Myocyte (in vitro differentiated cells): ENCODE data around the gene PTTG1IP. TPM values are rescaled to one million over a fixed set of nuclear protein-coding genes. Genes with fewer than 3 reads are reported as not detected.
"Not testable (repeated sequence)": the region's sequence is repeated elsewhere in the genome, so short reads cannot be mapped to it uniquely, and the experiment has no call there.

ENCODE experiments used
- DNase-seq: peaks from one replicate; pipeline ENCODE4 v3.0.0-alpha.2; 2012; ENCODE audit warnings: low read depth
- polyA plus RNA-seq: library from polyadenylated mRNA; unstranded; fragments of >200 nt; gene quantifications from one replicate; pipeline ENCODE4 v1.2.1, GENCODE V29; 2012; ENCODE audit warnings: missing spikeins
- total RNA-seq: library from RNA; depleted of rRNA; stranded (reverse); fragments of >200 nt; gene quantifications from 2 replicates; pipeline ENCODE4 v1.2.3, GENCODE V29; 2014

PTTG1IP gene
- 207 and 246 TPM in 2 replicates for total RNA-seq
- polyA plus RNA-seq, result 370 TPM

- DNase-seq, result peak; percentile 99
Measured at GRCh38 chr21:44873356-44874239, at the start of gene PTTG1IP. Gene PTTG1IP, minus strand, starts transcription at chr21:44873690. Its CDS starts 74 bp downstream, at chr21:44873616.

GRCh38 chr21:44921928-44922327 lies 48.4 kb upstream of the PTTG1IP start:
- DNase-seq, result no peak

- DNase-seq, result no peak
Measured at GRCh38 chr21:44920694-44921604, 47.5 kb upstream of the PTTG1IP start, which contains the start of gene ITGB2. Gene ITGB2, minus strand, starts transcription at chr21:44920899. Its CDS starts 10,117 bp downstream, at chr21:44910782.

- DNase-seq, result no peak
Measured at GRCh38 chr21:44919913-44920693, 46.6 kb upstream of the PTTG1IP start.

GRCh38 chr21:44919111-44919912 lies 45.8 kb upstream of the PTTG1IP start:
- DNase-seq, result no peak

GRCh38 chr21:44918581-44919033 lies 45.1 kb upstream of the PTTG1IP start:
- no peak for DNase-seq

- no peak for DNase-seq
Measured at GRCh38 chr21:44918107-44918470, 44.6 kb upstream of the PTTG1IP start.

- DNase-seq, result no peak
Measured at GRCh38 chr21:44917446-44918106, 44.1 kb upstream of the PTTG1IP start.

GRCh38 chr21:44916965-44917364 lies 43.5 kb upstream of the PTTG1IP start:
- peak; percentile 43 for DNase-seq

- DNase-seq, result no peak
Measured at GRCh38 chr21:44914176-44914874, 40.8 kb upstream of the PTTG1IP start.

GRCh38 chr21:44913425-44914175 lies 40.1 kb upstream of the PTTG1IP start:
- no peak for DNase-seq

GRCh38 chr21:44912506-44913412 lies 39.3 kb upstream of the PTTG1IP start:
- DNase-seq, result not testable (repeated sequence)

GRCh38 chr21:44912158-44912473 lies 38.6 kb upstream of the PTTG1IP start:
- no peak for DNase-seq

- peak; percentile 54 for DNase-seq
Measured at GRCh38 chr21:44911384-44912157, 38.1 kb upstream of the PTTG1IP start.

- no peak for DNase-seq
Measured at GRCh38 chr21:44911068-44911383, 37.5 kb upstream of the PTTG1IP start.

GRCh38 chr21:44910229-44911067 lies 37.0 kb upstream of the PTTG1IP start:
- peak; percentile 79 for DNase-seq
